Small intestine (tissue), 7 donors: ENCODE data around the gene C9orf85. TPM values are rescaled to one million over a fixed set of nuclear protein-coding genes. Genes with fewer than 3 reads are reported as not detected.

Experiments used
- DNase-seq, 2 donors: peaks; one replicate each; pipeline versions ENCODE4 v3.0.0 to v3.0.0-alpha.2; 2013
- FAIRE-seq: peaks from 2 replicates; lab custom pipeline; 2012; peaks lifted over from hg19 to GRCh38; lab: Jason Lieb, UNC
- H3K27ac ChIP-seq, 3 donors: one replicate each; pipeline ENCODE4 v1.5.1; 2013; ENCODE audit warnings: low read length in 2 of 3, mild to moderate bottlenecking in 2 of 3, control low read depth in 1 of 3, inconsistent platforms in 1 of 3, low read depth in 1 of 3, moderate library complexity in 1 of 3
- H3K27me3 ChIP-seq, 3 donors: one replicate each; pipeline ENCODE4 v1.6.1; 2013; ENCODE audit warnings: low read length in 3 of 3, inconsistent platforms in 1 of 3; ENCODE audit not compliant: control insufficient read depth in 3 of 3, insufficient read depth in 3 of 3
- H3K36me3 ChIP-seq, 3 donors: one replicate each; pipeline ENCODE4 v1.6.1; 2013; ENCODE audit warnings: low read length in 3 of 3, inconsistent platforms in 1 of 3, low read depth in 1 of 3, mild to moderate bottlenecking in 1 of 3, moderate library complexity in 1 of 3; ENCODE audit not compliant: control insufficient read depth in 3 of 3, insufficient read depth in 2 of 3
- H3K4me1 ChIP-seq, 3 donors: one replicate each; pipeline ENCODE4 v1.6.1; 2013; ENCODE audit warnings: low read length in 2 of 3, inconsistent platforms in 1 of 3, low read depth in 1 of 3, mild to moderate bottlenecking in 1 of 3, moderate library complexity in 1 of 3; ENCODE audit not compliant: control insufficient read depth in 3 of 3, insufficient read depth in 2 of 3
- H3K4me3 ChIP-seq, 3 donors: one replicate each; pipeline ENCODE4 v1.5.1; 2013; ENCODE audit warnings: low read length in 3 of 3, control low read depth in 1 of 3, inconsistent platforms in 1 of 3, low read depth in 1 of 3, mild to moderate bottlenecking in 1 of 3, moderate library complexity in 1 of 3
- H3K9me3 ChIP-seq, 2 donors: one replicate each; pipeline ENCODE4 v1.6.1; 2013; ENCODE audit warnings: low read depth in 1 of 2, low read length in 1 of 2; ENCODE audit not compliant: control insufficient read depth in 2 of 2, insufficient read depth in 1 of 2
- WGBS, 3 donors: extraction: QIAGEN DNeasy Blood & Tissue Kit; methylation state at CpG; one replicate each; pipeline ENCODE4 v1.1.7; 2013; 5-methylcytosine and 5-hydroxymethylcytosine counted together
- polyA plus RNA-seq, 4 donors: library from polyadenylated mRNA; stranded (reverse) in 3 of 4; unstranded in 1 of 4; fragments of 200-250 nt in 3 of 4; fragments of 120-200 nt in 1 of 4; gene quantifications; one replicate each; pipeline versions ENCODE4 v1.2.1 to v1.2.3, GENCODE V29; 2013
- donor health status: healthy with polysubstance abuse.
- donor health status: control.
- donor health status: control.
- donor health status: Bipolar disorder and iron deficiency.
- donor health status: healthy.

C9orf85 gene
- polyA plus RNA-seq, 4 donors: 14.1 to 35.7 (median 19.4) TPM

GRCh38 chr9:71910650-71911060 lies 784 bp upstream of the C9orf85 start:
- Histone ChIP-seq H3K36me3 (peaks cover 0 to 5% (median 0%) of the 10 kb centered on the region in 3 donors), H3K27me3 (no peaks in the 10 kb centered on the region), H3K4me1 (peaks cover 3 to 13% (median 6%) of the 10 kb centered on the region in 3 donors), H3K4me3 (peak overlapping the region; percentile 80 to 93 (median 89)), H3K27ac (peak overlapping the region; percentile 78 to 99 (median 88)), H3K9me3 (no peaks in the 10 kb centered on the region)
- 0% methylated on average over 29 to 56 of the region's 56 CpGs for WGBS, 3 donors
- no peak for DNase-seq
- FAIRE-seq: no peak

GRCh38 chr9:71911908-71912335 lies 483 bp downstream of the C9orf85 start:
- Histone ChIP-seq H3K36me3 (no peaks in the 10 kb centered on the region), H3K4me1 (peaks cover 3 to 13% (median 6%) of the 10 kb centered on the region in 3 donors), H3K9me3 (no peaks in the 10 kb centered on the region), H3K27ac (peak overlapping the region; percentile 79 to 96 (median 88)), H3K27me3 (no peaks in the 10 kb centered on the region), H3K4me3 (peak overlapping the region; percentile 56 to 80 (median 62))
- WGBS, 3 donors: 0 to 1% (median 1%) methylated on average over 9 of the region's 9 CpGs
- no peak for DNase-seq
- FAIRE-seq: no peak

GRCh38 chr9:71915495-71915894 lies 4.1 kb downstream of the C9orf85 start:
- H3K9me3 ChIP-seq: no peaks in the 10 kb centered on the region
- FAIRE-seq (no peak), DNase-seq (no peak)
- H3K36me3 ChIP-seq: peaks cover 0 to 7% (median 2%) of the 10 kb centered on the region in 3 donors
- no peak overlapping the region for H3K4me3 ChIP-seq
- H3K27me3 ChIP-seq: no peaks in the 10 kb centered on the region
- peaks cover 3 to 6% (median 6%) of the 10 kb centered on the region in 3 donors for H3K4me1 ChIP-seq
- no peak overlapping the region for H3K27ac ChIP-seq

GRCh38 chr9:71916834-71917534 lies 5.5 kb downstream of the C9orf85 start:
- H3K27ac ChIP-seq: no peak overlapping the region

GRCh38 chr9:71918419-71918818 lies 7.0 kb downstream of the C9orf85 start:
- 94 to 96% (median 94%) methylated on average over 5 of the region's 5 CpGs for WGBS, 3 donors
- Histone ChIP-seq H3K27me3 (no peaks in the 10 kb centered on the region), H3K27ac (no peak overlapping the region), H3K36me3 (peaks cover 0 to 10% (median 2%) of the 10 kb centered on the region in 3 donors), H3K9me3 (no peaks in the 10 kb centered on the region), H3K4me3 (no peak overlapping the region), H3K4me1 (peaks cover 0 to 3% (median 0%) of the 10 kb centered on the region in 3 donors)
- no peak for DNase-seq
- no peak for FAIRE-seq

More at GRCh38 chr9:71916834-71917534, 5.5 kb downstream of the C9orf85 start:
- FAIRE-seq (no peak), DNase-seq (peak; percentile 25 to 36)
- Histone ChIP-seq H3K27me3 (no peaks in the 10 kb centered on the region), H3K4me3 (no peak overlapping the region), H3K9me3 (no peaks in the 10 kb centered on the region), H3K36me3 (peaks cover 0 to 7% (median 2%) of the 10 kb centered on the region in 3 donors), H3K4me1 (peaks cover 3 to 6% (median 6%) of the 10 kb centered on the region in 3 donors)

GRCh38 chr9:71920456-71921189 lies 9.2 kb downstream of the C9orf85 start:
- DNase-seq (no peak), FAIRE-seq (no peak)
- H3K4me3 ChIP-seq: no peak overlapping the region
- H3K9me3 ChIP-seq: no peaks in the 10 kb centered on the region
- H3K27me3 ChIP-seq: no peaks in the 10 kb centered on the region
- H3K4me1 ChIP-seq: peaks cover 0 to 4% (median 0%) of the 10 kb centered on the region in 3 donors
- peaks cover 0 to 10% (median 2%) of the 10 kb centered on the region in 3 donors for H3K36me3 ChIP-seq
- WGBS, 3 donors: 92 to 100% (median 100%) methylated on average over 1 of the region's 1 CpG
- no peak overlapping the region for H3K27ac ChIP-seq

GRCh38 chr9:71921190-71921814 lies 9.9 kb downstream of the C9orf85 start:
- no peak for FAIRE-seq
- H3K9me3 ChIP-seq: no peaks in the 10 kb centered on the region

GRCh38 chr9:71924576-71924975 lies 13.1 kb downstream of the C9orf85 start:
- no peak for DNase-seq
- no peak overlapping the region for H3K4me3 ChIP-seq
- no peak overlapping the region for H3K27ac ChIP-seq
- H3K4me1 ChIP-seq: peaks cover 0 to 4% (median 0%) of the 10 kb centered on the region in 3 donors
- H3K36me3 ChIP-seq: peaks cover 0 to 6% (median 0%) of the 10 kb centered on the region in 3 donors
- H3K27me3 ChIP-seq: no peaks in the 10 kb centered on the region
- no peak for FAIRE-seq
- no peaks in the 10 kb centered on the region for H3K9me3 ChIP-seq

More at GRCh38 chr9:71921190-71921814, 9.9 kb downstream of the C9orf85 start:
- no peak for DNase-seq
- no peaks in the 10 kb centered on the region for H3K27me3 ChIP-seq
- H3K4me3 ChIP-seq: no peak overlapping the region
- H3K36me3 ChIP-seq: peaks cover 0 to 10% (median 2%) of the 10 kb centered on the region in 3 donors
- H3K27ac ChIP-seq: no peak overlapping the region
- peaks cover 0 to 4% (median 0%) of the 10 kb centered on the region in 3 donors for H3K4me1 ChIP-seq
